T-helper 1 cell treated with Interleukin-12 subunit alpha and Interleukin-12 subunit beta and Interleukin-4 antibody, amounts not matched to agents 30 μg/mL and 1 μg/mL, for 36 hours (primary cell): ENCODE results near the gene CUL1.

Source experiments
- H3K27ac Mint-ChIP-seq: one replicate; pipeline ENCODE4 v1.8.0; 2021; ENCODE audit warnings: mild to moderate bottlenecking, mixed read lengths
- H3K27me3 Mint-ChIP-seq: one replicate; pipeline ENCODE4 v1.8.0; 2021; ENCODE audit warnings: low read depth, mixed read lengths
- H3K36me3 Mint-ChIP-seq: one replicate; pipeline ENCODE4 v1.8.0; 2021; ENCODE audit warnings: low read depth, mixed read lengths
- H3K4me1 Mint-ChIP-seq: one replicate; pipeline ENCODE4 v1.8.0; 2021; ENCODE audit warnings: low read depth, mixed read lengths
- H3K4me3 Mint-ChIP-seq: one replicate; pipeline ENCODE4 v1.8.0; 2021; ENCODE audit warnings: mild to moderate bottlenecking, moderate library complexity, mixed read lengths
- H3K9me3 Mint-ChIP-seq: one replicate; pipeline ENCODE4 v1.8.0; 2021; ENCODE audit warnings: mixed read lengths

Gene CUL1

DNA sequence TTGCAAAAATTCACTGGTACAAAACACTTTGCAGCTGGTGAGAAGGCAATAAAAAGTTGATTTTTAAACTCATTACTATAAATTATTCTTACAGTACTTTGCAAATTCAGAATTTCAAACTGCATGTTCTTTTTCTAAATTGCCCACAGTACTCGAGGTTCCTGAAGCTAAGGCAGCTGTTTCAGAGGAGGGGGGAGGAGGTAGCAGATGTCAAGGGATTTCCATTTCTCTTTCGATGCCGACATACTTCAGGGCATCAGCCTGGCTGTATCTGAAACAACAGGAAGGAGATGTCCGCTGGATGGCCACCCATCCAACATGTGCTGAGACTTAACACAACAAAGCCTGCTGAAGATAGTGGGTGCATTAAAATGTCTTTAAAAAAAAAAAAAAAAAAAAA lies 108.7 kb downstream of the CUL1 start:
- peaks cover 44% of the 10 kb centered on the region for H3K36me3 Mint-ChIP-seq
- no peak overlapping the region for H3K4me3 Mint-ChIP-seq
- H3K27ac Mint-ChIP-seq, result no peak overlapping the region
- no peaks in the 10 kb centered on the region for H3K9me3 Mint-ChIP-seq
- no peaks in the 10 kb centered on the region for H3K4me1 Mint-ChIP-seq
- H3K27me3 Mint-ChIP-seq, result no peaks in the 10 kb centered on the region

DNA sequence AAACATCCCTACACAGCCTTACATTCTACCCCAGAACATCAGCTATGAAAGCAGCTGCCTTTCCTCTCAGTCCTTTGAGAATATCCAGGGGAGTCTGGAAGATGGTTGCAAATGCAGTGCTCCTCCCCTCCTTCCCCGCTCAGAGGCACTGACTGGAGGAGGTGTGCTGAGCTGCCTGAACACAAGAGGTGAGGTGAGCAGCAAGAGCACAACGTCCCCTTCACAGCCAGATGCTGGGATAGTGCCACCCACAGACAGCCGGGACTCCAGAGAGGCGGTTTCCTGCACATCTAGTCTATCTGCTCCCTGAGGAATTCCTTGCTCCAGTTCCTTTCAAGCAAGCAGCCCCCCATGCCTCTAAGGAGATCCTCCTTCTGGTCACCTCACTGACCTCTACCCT lies 111.2 kb downstream of the CUL1 start:
- peaks cover 2% of the 10 kb centered on the region for H3K4me1 Mint-ChIP-seq
- H3K27ac Mint-ChIP-seq, result peak overlapping the region; percentile 27
- peaks cover 55% of the 10 kb centered on the region for H3K36me3 Mint-ChIP-seq

DNA sequence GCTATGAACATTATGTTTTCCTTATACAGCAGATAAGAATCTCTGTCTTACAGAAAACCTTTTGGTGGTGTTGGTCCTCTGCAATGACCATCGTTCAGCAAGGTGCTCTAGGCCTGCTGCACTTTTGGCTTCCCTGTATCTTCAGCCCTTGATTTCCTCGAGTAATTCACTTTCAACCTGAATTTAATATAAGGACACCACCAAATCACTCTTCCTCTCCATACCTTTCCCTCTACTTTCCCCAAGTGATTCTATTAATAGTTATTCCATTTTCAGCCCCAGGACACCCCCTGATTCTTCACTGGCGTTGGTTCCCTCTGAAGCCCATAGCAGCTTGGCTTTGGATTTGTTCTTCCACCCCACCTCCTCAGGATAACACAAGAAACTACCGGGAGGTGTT lies 113.2 kb downstream of the CUL1 start:
- peaks cover 55% of the 10 kb centered on the region for H3K36me3 Mint-ChIP-seq
- H3K9me3 Mint-ChIP-seq, result no peaks in the 10 kb centered on the region

More for the DNA sequence above, 111.2 kb downstream of the CUL1 start:
- H3K27me3 Mint-ChIP-seq, result no peaks in the 10 kb centered on the region
- no peaks in the 10 kb centered on the region for H3K9me3 Mint-ChIP-seq
- H3K4me3 Mint-ChIP-seq, result no peak overlapping the region

DNA sequence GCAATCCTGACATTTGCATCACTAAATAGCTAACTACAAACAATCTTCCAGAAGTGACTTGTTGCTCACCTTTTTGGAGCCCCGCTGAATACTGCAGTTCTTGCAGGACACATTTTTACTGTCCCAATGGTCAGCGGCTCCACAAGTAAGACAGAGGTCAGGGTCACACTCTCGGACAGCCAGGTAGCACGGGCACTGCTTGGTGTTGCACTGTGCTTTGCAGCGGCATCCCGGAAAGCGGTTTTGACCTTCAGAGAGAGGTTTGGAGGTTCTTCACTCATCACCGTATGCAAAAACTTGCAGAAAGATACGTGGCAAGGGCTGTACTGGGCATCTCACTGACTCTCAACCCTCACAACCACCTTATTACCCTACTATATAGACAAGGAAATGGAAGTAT lies 115.2 kb downstream of the CUL1 start:
- peaks cover 2% of the 10 kb centered on the region for H3K4me1 Mint-ChIP-seq
- no peak overlapping the region for H3K4me3 Mint-ChIP-seq
- no peaks in the 10 kb centered on the region for H3K27me3 Mint-ChIP-seq
- H3K27ac Mint-ChIP-seq, result no peak overlapping the region
- H3K9me3 Mint-ChIP-seq, result no peaks in the 10 kb centered on the region
- H3K36me3 Mint-ChIP-seq, result peaks cover 55% of the 10 kb centered on the region

More for the DNA sequence above, 113.2 kb downstream of the CUL1 start:
- no peak overlapping the region for H3K27ac Mint-ChIP-seq
- H3K4me3 Mint-ChIP-seq, result no peak overlapping the region
- peaks cover 2% of the 10 kb centered on the region for H3K4me1 Mint-ChIP-seq
- H3K27me3 Mint-ChIP-seq, result no peaks in the 10 kb centered on the region

DNA sequence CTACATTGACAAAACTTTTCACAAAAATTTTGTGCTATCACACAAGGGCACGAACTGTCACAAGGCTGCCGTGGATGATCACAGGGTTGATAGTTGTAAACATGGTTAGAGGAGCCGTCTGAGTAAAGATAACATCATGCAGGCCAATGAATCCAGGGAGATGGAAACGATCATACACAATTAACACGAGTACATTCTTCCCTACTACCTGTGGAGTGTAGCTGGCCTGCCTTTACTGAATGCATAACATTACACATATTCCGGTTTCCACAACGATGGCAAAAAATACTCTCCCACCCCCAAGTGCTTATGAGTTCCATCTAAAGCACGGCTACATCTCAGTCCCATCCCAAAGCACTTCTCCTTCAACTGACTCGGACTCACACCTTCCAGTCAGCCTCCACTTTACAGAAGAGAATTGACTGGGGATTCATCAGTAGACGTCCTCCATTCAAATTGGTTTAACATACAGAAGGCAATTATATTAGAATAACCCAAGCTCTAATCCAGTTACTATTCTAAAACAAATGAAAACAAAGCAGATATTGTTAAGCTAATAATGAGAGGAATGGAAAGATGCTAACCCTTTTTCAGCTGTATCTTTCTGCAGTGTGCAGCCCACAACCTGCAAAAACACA lies 116.3 kb downstream of the CUL1 start:
- Mint-ChIP-seq H3K36me3 (peaks cover 50% of the 10 kb centered on the region), H3K27ac (no peak overlapping the region), H3K27me3 (no peaks in the 10 kb centered on the region), H3K9me3 (no peaks in the 10 kb centered on the region), H3K4me3 (no peak overlapping the region), H3K4me1 (peaks cover 2% of the 10 kb centered on the region)

DNA sequence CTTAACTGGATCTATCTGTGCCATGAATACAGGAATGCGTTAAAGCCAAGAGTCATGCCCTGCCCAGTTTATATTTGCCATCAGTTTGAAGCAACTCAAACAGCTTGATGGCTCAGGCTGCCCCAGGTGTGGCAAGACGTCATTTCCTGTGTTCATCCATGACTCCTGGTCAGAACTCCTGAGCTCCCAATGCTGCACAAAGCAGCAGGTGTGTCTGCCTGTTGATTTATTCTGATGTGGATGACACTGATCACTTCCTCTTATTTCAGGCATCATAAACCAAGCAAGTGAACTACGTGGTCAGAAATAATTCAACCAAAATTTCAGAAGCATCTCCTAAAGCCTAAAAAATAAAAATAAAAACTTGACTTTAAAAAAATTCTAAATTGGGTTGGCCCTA lies 116.9 kb downstream of the CUL1 start:
- Mint-ChIP-seq H3K9me3 (no peaks in the 10 kb centered on the region), H3K4me1 (peaks cover 5% of the 10 kb centered on the region), H3K4me3 (no peak overlapping the region), H3K36me3 (peaks cover 48% of the 10 kb centered on the region), H3K27me3 (no peaks in the 10 kb centered on the region), H3K27ac (no peak overlapping the region)

DNA sequence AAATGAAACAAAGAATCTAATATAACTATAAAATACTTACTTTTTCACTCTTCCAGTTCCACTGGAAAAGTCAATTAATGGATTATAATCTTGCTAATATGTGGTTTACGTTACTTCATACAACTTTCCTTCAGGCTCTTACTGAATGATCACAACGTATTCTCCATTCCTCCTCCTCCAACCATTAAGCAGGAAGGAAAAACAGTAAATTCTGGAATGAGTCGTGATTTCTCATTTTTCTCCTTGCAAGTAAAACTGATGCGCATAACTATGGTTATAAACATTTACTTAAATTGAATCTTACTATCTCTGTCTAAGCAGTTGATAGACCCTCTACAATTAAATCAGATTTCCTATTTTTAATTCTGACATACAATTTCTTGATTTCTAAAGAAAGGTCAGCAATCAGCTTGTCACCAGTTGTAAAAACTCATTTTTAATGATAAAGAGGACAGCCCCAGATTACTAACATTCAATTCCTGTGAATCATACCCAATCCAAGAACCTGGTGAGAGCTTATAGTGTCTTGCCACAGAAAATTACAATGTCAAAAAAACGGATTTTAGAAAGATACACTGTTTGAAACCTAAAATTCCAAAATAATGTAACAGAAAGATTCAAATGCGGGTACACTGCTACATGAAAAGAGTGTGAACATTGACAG lies 121.1 kb downstream of the CUL1 start:
- H3K4me3 Mint-ChIP-seq, result no peak overlapping the region
- H3K9me3 Mint-ChIP-seq, result no peaks in the 10 kb centered on the region
- no peak overlapping the region for H3K27ac Mint-ChIP-seq
- peaks cover 36% of the 10 kb centered on the region for H3K36me3 Mint-ChIP-seq
- H3K27me3 Mint-ChIP-seq, result no peaks in the 10 kb centered on the region
- peaks cover 6% of the 10 kb centered on the region for H3K4me1 Mint-ChIP-seq

DNA sequence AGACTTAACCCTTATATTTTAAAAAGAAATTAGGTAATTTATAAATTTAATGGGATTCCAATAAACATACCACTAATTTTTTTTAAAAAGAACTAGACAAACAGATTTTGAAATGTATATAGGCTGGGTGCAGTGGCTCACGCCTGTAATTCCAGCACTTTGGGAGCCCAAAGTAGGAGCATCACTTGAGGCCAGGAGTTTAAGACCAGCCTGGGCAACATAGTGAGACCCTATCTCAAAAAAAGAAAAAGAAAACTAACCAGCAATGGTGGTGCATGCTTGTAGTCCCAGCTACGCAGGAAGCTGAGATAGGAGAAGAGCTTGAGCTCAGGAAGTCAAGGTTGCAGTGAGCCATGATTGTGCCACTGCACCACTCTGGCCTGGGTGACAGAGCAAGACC lies 122.7 kb downstream of the CUL1 start:
- no peaks in the 10 kb centered on the region for H3K27me3 Mint-ChIP-seq
- no peaks in the 10 kb centered on the region for H3K9me3 Mint-ChIP-seq

DNA sequence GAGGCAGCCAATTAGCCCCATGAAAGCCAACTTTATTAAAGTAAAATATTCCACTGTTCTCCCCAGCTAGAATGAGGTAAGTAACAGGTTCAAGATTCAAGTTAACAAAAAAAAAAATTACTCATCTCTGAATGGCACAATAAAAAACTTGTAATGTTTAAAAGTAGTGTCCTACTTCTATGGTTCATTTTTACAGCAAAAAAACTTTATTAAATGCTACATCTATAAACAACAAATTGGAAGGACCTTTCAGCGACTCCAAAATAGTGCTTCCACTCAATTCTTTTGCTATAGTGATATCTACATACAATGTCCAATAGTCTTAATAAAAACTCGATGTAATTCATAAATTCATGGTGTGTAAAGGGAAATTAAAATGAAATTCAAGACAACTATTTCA lies 126.2 kb downstream of the CUL1 start:
- H3K27ac Mint-ChIP-seq, result no peak overlapping the region
- H3K4me1 Mint-ChIP-seq, result peaks cover 10% of the 10 kb centered on the region
- H3K9me3 Mint-ChIP-seq, result no peaks in the 10 kb centered on the region
- no peak overlapping the region for H3K4me3 Mint-ChIP-seq
- H3K36me3 Mint-ChIP-seq, result peaks cover 26% of the 10 kb centered on the region
- H3K27me3 Mint-ChIP-seq, result no peaks in the 10 kb centered on the region

More for the DNA sequence above, 122.7 kb downstream of the CUL1 start:
- Mint-ChIP-seq H3K27ac (no peak overlapping the region), H3K36me3 (peaks cover 43% of the 10 kb centered on the region), H3K4me3 (no peak overlapping the region), H3K4me1 (peaks cover 8% of the 10 kb centered on the region)

DNA sequence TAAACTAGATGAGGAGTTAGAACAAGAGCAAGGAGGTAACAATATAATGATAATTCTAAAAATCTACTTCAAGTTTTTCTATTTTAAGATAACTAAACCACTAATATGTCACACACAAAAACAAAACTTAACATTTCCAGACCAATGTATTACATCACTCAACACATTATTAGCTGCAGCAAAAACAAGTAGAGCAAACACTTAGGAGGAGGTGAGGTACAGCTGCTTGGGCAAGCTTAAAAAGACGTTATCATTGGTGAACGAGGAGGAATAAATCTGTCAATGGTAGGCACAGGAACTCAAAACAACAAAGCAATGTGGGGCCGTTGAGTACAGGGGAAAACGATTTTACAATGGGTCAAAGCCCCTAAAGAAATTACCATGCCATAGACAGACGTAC lies 126.6 kb downstream of the CUL1 start:
- peaks cover 21% of the 10 kb centered on the region for H3K36me3 Mint-ChIP-seq
- H3K4me1 Mint-ChIP-seq, result peaks cover 7% of the 10 kb centered on the region
- H3K9me3 Mint-ChIP-seq, result no peaks in the 10 kb centered on the region

DNA sequence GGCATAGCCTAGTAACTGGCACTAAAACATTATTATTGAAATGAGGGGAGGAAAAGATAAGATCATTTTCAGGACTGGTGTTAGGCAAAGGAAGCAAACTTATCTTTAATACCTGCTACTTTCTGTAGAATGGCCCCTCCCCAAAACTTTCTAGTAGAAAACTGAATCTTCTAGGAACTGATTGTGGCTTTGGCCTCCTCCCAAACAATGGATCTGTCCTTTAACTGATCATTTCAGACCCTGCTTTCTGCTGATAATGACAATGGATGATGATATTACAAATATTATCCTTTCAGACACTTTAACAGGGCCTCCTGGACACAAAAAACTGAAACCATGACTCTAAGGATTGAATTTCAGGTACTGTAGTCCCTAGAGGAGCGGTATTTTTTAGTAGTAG lies 130.3 kb downstream of the CUL1 start:
- Mint-ChIP-seq H3K27ac (no peak overlapping the region), H3K4me1 (peaks cover 9% of the 10 kb centered on the region), H3K36me3 (peaks cover 27% of the 10 kb centered on the region), H3K4me3 (no peak overlapping the region), H3K9me3 (no peaks in the 10 kb centered on the region), H3K27me3 (no peaks in the 10 kb centered on the region)

More for the DNA sequence above, 126.6 kb downstream of the CUL1 start:
- Mint-ChIP-seq H3K4me3 (no peak overlapping the region), H3K27me3 (no peaks in the 10 kb centered on the region), H3K27ac (no peak overlapping the region)

DNA sequence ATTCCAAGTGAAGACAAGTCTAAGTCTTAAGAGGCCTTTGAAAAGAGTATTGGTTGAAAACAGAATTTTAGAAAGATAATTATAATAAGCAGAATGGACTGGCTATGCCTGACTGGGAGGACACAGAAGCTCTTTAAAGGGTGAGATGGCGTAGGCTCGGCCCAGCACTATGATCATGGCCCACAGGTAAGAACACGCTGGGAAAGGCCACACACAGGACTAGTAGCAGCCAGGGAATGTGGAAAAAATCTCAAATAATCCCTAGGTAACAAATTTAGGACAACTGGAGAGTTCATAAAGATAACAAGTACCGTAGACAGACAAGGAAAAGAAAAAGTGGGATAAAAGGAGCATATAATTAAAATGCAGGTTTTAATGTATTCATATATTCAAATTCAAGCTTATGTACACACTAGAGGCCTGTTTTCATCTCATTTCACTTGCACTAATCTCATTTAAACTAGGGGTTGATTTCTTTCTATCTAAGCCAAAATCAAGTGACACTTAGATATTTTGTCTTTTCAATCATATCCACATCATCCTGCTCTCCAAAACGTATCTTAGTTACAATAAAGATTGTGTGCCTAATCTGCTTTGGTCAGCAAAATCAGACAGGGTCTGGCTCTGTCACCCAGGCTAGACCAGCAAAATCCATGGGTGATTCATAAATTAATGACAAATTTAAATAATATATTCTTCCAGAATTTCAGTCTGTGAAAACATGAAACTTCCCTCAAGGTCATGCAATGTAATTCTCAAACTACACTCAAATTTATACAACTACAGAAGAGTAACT lies 132.4 kb downstream of the CUL1 start:
- Mint-ChIP-seq H3K36me3 (peaks cover 23% of the 10 kb centered on the region), H3K9me3 (no peaks in the 10 kb centered on the region), H3K4me1 (peaks cover 10% of the 10 kb centered on the region), H3K27ac (no peak overlapping the region), H3K4me3 (no peak overlapping the region), H3K27me3 (no peaks in the 10 kb centered on the region)

DNA sequence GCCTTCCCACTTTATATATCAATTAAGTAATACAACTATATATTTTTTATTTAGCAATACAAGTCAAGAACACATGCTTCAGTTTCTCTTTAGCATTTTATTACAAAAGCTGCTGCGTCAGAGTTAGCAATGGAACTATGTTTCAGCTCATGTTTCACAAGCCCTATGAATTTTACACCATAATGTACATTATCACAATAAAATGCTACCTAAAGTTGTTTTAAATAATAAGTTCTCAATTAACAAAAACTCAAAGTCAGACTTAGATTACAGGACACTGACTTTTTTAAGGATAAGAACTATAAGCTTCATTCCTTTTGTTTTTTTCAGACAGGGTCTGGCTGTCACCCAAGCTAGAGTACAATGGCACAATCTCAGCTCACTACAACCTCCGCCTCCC lies 133.1 kb downstream of the CUL1 start:
- Mint-ChIP-seq H3K4me3 (no peak overlapping the region), H3K36me3 (peaks cover 26% of the 10 kb centered on the region), H3K9me3 (no peaks in the 10 kb centered on the region), H3K27ac (no peak overlapping the region), H3K27me3 (no peaks in the 10 kb centered on the region), H3K4me1 (peaks cover 11% of the 10 kb centered on the region)

DNA sequence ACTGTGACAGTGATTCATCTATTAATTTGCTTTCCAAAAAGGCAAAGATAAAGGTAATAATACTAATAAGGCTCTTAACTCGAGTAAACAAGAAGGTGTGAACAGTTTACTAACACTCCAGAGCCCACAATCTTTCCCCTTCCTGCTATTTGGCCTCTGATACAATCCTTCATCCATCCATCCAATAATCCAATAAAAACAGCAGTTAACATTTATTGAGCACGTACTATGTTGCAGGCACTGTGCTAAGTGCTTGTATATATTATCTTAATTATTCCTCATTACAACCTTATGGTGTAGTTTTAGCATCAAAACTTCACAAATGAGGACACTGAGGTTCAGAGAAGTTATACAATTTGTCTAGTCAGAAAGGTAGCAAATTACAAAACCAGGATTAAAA lies 135.9 kb downstream of the CUL1 start:
- H3K27ac Mint-ChIP-seq, result no peak overlapping the region
- peaks cover 43% of the 10 kb centered on the region for H3K36me3 Mint-ChIP-seq
- no peaks in the 10 kb centered on the region for H3K27me3 Mint-ChIP-seq
- no peaks in the 10 kb centered on the region for H3K9me3 Mint-ChIP-seq
- H3K4me1 Mint-ChIP-seq, result peaks cover 26% of the 10 kb centered on the region
- no peak overlapping the region for H3K4me3 Mint-ChIP-seq

DNA sequence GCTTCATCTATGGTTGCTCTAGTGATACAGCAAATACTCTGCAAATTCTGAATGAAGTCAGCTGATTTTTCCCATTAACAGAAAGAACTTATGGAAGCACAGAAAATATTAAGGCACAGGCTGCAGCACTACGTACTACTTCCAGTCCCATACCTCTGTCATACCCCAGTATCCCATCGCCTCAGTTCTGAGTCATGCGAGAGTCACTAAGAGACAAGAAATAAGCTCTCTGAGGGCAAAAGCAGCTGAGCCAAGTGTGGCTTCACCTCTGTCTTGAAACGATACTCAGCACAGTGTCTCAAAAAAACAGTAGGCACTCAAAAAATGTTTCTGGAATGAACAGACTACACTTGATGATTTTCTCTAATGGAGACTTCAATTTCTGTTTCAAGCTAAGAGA lies 137.2 kb downstream of the CUL1 start:
- H3K27ac Mint-ChIP-seq, result no peak overlapping the region
- peaks cover 35% of the 10 kb centered on the region for H3K4me1 Mint-ChIP-seq
- no peaks in the 10 kb centered on the region for H3K27me3 Mint-ChIP-seq
- H3K9me3 Mint-ChIP-seq, result no peaks in the 10 kb centered on the region
- H3K36me3 Mint-ChIP-seq, result peaks cover 42% of the 10 kb centered on the region
- H3K4me3 Mint-ChIP-seq, result no peak overlapping the region
